Brain microvascular endothelial cell (primary cell): ENCODE data around the gene CADM1.

Experiments
- DNase-seq: peaks from one replicate; pipeline ENCODE4 v3.0.0-alpha.2; 2020
- H3K27ac ChIP-seq: fragments of 250-450 bp; sonication (Bioruptor Pico); 2 replicates; pipeline ENCODE4 v1.5.1; 2020; ENCODE audit warnings: mild to moderate bottlenecking, moderate library complexity
- H3K27me3 ChIP-seq: fragments of 250-450 bp; sonication (Bioruptor Pico); replicated peaks from 2 replicates; pipeline ENCODE4 v1.5.1; 2020; ENCODE audit warnings: mild to moderate bottlenecking
- H3K36me3 ChIP-seq: fragments of 250-450 bp; sonication (Bioruptor Pico); replicated peaks from 2 replicates; pipeline ENCODE4 v1.5.1; 2020; ENCODE audit warnings: mild to moderate bottlenecking
- H3K4me3 ChIP-seq: 2 replicates; pipeline ENCODE4 v1.5.1; 2011; ENCODE audit warnings: low read depth, mild to moderate bottlenecking, control low read depth, low read length, moderate library complexity
- CTCF ChIP-seq: IDR thresholded peaks from 2 replicates; pipeline ENCODE4 v1.5.1; 2011; ENCODE audit warnings: low read depth, mild to moderate bottlenecking, moderate library complexity, low read length, control low read depth, inconsistent platforms; ENCODE audit errors: missing control alignments
- in situ Hi-C: cut with HindIII; loops from 2 replicates; pipeline ENCODE4 v1.10.0; 2017; ENCODE audit warnings: low sequenced_read_pairs, low pct_ligation_motif_present

Gene CADM1

GRCh38 chr11:115333949-115334348 lies 170.3 kb downstream of the CADM1 start:
- no peak for DNase-seq
- Histone ChIP-seq H3K27me3 (no peaks in the 10 kb centered on the region), H3K27ac (no peak overlapping the region), H3K36me3 (no peaks in the 10 kb centered on the region), H3K4me3 (no peak overlapping the region)
- in situ Hi-C loops = no loop called here
- TF ChIP-seq CTCF = no peak

GRCh38 chr11:115333121-115333520 lies 171.1 kb downstream of the CADM1 start:
- no peak overlapping the region for H3K27ac ChIP-seq
- H3K36me3 ChIP-seq = no peaks in the 10 kb centered on the region
- in situ Hi-C loops = no loop called here
- TF ChIP-seq CTCF = no peak
- no peak overlapping the region for H3K4me3 ChIP-seq
- H3K27me3 ChIP-seq = no peaks in the 10 kb centered on the region
- no peak for DNase-seq

GRCh38 chr11:115330684-115331482 lies 173.3 kb downstream of the CADM1 start:
- DNase-seq = no peak
- H3K36me3 ChIP-seq = no peaks in the 10 kb centered on the region
- no peak for TF ChIP-seq CTCF
- H3K4me3 ChIP-seq = no peak overlapping the region
- no peak overlapping the region for H3K27ac ChIP-seq
- no peaks in the 10 kb centered on the region for H3K27me3 ChIP-seq
- in situ Hi-C loops = no loop called here

- Histone ChIP-seq H3K4me3 (no peak overlapping the region), H3K27ac (no peak overlapping the region), H3K36me3 (no peaks in the 10 kb centered on the region), H3K27me3 (no peaks in the 10 kb centered on the region)
- TF ChIP-seq CTCF = no peak
- no peak for DNase-seq
- in situ Hi-C loops = no loop called here
Measured at GRCh38 chr11:115326526-115326925, 177.7 kb downstream of the CADM1 start.

GRCh38 chr11:115325523-115325922 lies 178.7 kb downstream of the CADM1 start:
- Histone ChIP-seq H3K4me3 (no peak overlapping the region), H3K36me3 (no peaks in the 10 kb centered on the region), H3K27ac (no peak overlapping the region), H3K27me3 (no peaks in the 10 kb centered on the region)
- no peak for TF ChIP-seq CTCF
- no peak for DNase-seq
- in situ Hi-C loops = no loop called here
